Left ventricle myocardium inferior (tissue), 1 donor: ENCODE results near the gene PSMB8. TPM values are rescaled to one million over a fixed set of nuclear protein-coding genes. Genes with fewer than 3 reads are reported as not detected.

Experiments
- DNase-seq: peaks from one replicate; pipeline ENCODE4 v3.0.0-alpha.2; 2020
- H3K27ac ChIP-seq: fragments of 200-600 bp; replicated peaks from 2 replicates; pipeline ENCODE4 v1.8.0; 2021
- H3K27me3 ChIP-seq: fragments of 200-600 bp; 2 replicates; pipeline ENCODE4 v1.8.0; 2021; ENCODE audit warnings: low read depth
- H3K36me3 ChIP-seq: fragments of 200-600 bp; 2 replicates; pipeline ENCODE4 v1.8.0; 2021
- H3K4me1 ChIP-seq: fragments of 200-600 bp; 2 replicates; pipeline ENCODE4 v1.8.0; 2021
- H3K4me3 ChIP-seq: fragments of 200-600 bp; 2 replicates; pipeline ENCODE4 v1.8.0; 2021; ENCODE audit warnings: mild to moderate bottlenecking, moderate library complexity
- H3K9me3 ChIP-seq: fragments of 200-600 bp; replicated peaks from 2 replicates; pipeline ENCODE4 v1.8.0; 2021
- CTCF ChIP-seq: fragments of 200-600 bp; IDR thresholded peaks from 2 replicates; pipeline ENCODE4 v1.8.0; 2021; ENCODE audit warnings: antibody characterized with exemption, mild to moderate bottlenecking, borderline replicate concordance
- intact Hi-C: fragments of 100-400 bp; cut with micrococcal nuclease; formaldehyde crosslinking; loops from one replicate; pipeline ENCODE4 v1.11.0; 2022
- total RNA-seq: library from RNA; stranded (reverse); fragmentation: NEBNext Ultra II Directional; extraction: Animal tissue kit (Norgen Biotek cat#: 25700); gene quantifications from one replicate; pipeline ENCODE4 v1.2.1, GENCODE V29; 2021
- donor health status: DM: no; HTN: yes; CAD: no; lungs with severe emphysema.

The PSMB8 gene
- total RNA-seq, 1 donor from 2014 or later: 13.2 TPM

DNA sequence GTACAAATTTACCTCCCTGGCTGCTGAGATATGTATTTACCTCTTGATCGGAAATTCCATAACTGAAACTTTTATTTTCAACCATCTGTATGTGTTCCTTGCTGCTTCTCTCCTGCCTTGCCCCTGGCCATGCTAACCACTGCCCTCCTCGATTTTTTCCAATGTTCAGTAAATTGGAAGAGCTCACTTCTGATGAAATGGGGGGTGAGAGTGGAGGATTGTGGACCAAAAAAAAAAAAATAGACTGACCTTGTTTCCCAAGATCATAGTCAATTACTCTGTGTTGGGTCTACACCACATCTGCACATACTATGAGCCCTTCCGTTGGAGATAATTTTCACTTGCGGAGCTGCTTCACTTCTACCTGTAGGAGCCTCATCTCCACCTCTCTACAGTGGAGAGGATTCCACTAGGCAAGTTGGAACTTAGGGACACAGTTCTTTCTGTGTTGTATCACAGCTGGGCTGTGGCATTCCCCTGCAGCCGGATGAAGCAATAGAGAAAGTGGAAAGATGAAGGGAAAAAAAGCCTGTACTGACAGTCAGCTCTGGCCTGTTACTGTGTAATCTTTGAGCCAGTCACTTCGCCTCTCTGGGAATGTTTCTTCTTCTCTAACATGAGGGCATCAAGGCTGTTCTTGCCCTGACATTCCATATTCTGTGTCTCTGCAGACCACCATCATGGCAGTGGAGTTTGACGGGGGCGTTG lies 11.8 kb upstream of the PSMB8 start:
- no peak for TF ChIP-seq CTCF
- no peak for DNase-seq
- Histone ChIP-seq H3K36me3 (peaks cover 39% of the 10 kb centered on the region), H3K4me1 (peaks cover 48% of the 10 kb centered on the region), H3K27me3 (no peaks in the 10 kb centered on the region), H3K9me3 (no peaks in the 10 kb centered on the region), H3K4me3 (peak overlapping the region; percentile 98), H3K27ac (peak overlapping the region; percentile 99)
- intact Hi-C loops: no loop called here

DNA sequence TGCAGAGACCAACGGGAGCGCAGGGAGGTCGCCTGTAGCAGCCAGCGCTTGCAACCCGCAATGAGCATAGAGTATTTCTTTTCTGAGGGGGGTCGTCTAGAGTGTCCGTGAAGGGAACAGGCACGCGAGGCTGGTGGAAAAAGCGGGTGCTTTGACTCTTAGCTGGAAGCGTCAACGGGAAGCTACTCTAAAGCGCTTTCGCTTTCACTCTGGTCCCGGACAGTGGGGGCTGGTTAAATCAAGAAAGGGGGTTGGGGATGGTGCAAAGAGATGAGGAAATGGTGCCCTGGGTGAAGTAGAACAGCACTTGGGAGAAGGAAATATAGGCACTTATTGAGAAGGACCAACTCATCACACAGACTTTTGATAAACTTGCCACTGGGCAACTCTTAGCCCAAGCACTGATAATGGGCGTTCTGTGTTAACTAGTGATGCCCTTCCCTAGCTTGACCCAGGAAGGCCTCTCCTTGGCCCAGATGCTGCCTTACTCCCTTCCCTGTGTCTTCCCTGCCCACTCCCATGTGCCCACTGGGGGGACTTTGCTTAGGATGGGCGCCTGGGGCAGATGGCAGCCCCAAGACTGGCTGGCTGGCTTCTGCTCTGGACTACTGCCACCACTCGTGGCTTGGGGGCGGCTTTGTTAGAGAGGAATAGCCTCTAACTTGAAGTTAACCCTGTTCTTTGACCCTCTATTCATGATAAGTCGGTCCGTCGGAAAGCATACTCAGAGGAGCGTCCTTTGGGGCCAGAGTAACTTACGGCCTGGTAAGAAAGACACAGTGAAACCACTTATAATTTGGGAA lies 10.7 kb upstream of the PSMB8 start:
- Histone ChIP-seq H3K27ac (peak overlapping the region; percentile 99), H3K4me1 (peaks cover 54% of the 10 kb centered on the region), H3K4me3 (peak overlapping the region; percentile 98), H3K36me3 (peaks cover 43% of the 10 kb centered on the region), H3K9me3 (no peaks in the 10 kb centered on the region), H3K27me3 (no peaks in the 10 kb centered on the region)
- intact Hi-C loops: no loop called here
- TF ChIP-seq CTCF: no peak
- peak; percentile 41 for DNase-seq

DNA sequence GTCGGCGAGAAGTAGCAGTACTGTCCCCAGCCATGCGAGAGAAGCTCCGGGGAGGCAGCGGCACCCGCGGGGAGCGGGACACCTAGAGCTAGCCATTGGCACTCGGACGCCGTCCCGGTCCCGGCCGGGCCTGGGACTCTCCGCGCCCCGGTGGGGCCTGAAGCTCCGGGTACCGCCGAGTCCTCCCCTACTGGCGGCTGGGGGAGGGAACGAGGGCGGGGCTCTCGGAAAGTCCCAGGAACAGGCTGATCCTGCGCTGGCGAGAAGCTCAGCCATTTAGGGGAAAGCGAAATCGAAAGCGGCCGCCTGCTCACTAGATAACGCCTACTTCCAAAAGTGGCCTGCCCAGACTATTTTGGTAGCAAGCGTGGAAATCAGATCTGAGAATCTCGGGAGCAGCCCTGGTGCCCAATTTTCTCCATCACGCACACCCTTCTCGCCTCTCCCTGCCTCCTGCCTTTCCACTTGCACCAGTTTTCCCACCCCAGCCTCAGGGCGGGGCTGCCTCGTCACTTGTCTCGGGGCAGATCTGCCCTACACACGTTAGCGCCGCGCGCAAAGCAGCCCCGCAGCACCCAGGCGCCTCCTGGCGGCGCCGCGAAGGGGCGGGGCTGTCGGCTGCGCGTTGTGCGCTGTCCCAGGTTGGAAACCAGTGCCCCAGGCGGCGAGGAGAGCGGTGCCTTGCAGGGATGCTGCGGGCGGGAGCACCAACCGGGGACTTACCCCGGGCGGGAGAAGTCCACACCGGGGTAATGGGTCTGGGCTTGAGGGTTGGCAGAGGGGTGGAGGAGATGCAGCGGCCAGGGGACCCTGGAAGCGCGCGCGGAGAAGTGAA lies 9.9 kb upstream of the PSMB8 start, which contains the start of the genes PSMB9 and TAP1:
Gene PSMB9 (plus strand): TSS at position 652 of the 835 bp plus-strand sequence. CDS start 38 bp downstream, at position 690.
Gene TAP1 (minus strand): TSS at position 164 of the 835 bp plus-strand sequence. CDS start 68 bp downstream, at position 96.
- intact Hi-C loops: no loop called here
- TF ChIP-seq CTCF: peak; percentile 80
- Histone ChIP-seq H3K27ac (peak within 1 kb of the TSS; percentile 99), H3K4me3 (peak within 1 kb of the TSS; percentile 98), H3K27me3 (no peaks in the 10 kb centered on the region), H3K36me3 (peaks cover 43% of the 10 kb centered on the region), H3K4me1 (peaks cover 54% of the 10 kb centered on the region), H3K9me3 (no peaks in the 10 kb centered on the region)
- DNase-seq: peak; percentile 95

GRCh38 chr6:32852844-32853540 lies 9.1 kb upstream of the PSMB8 start:
- intact Hi-C loops: no loop called here
- peak; percentile 42 for DNase-seq
- H3K9me3 ChIP-seq: no peaks in the 10 kb centered on the region
- TF ChIP-seq CTCF: no peak
- H3K36me3 ChIP-seq: peaks cover 43% of the 10 kb centered on the region
- H3K27me3 ChIP-seq: no peaks in the 10 kb centered on the region
- H3K4me1 ChIP-seq: peaks cover 54% of the 10 kb centered on the region
- H3K4me3 ChIP-seq: peak overlapping the region; percentile 98
- H3K27ac ChIP-seq: peak overlapping the region; percentile 99
